SK-N-SH (cell line): ENCODE measurements around the gene GRM1. TPM values are rescaled to one million over a fixed set of nuclear protein-coding genes. Genes with fewer than 3 reads are reported as not detected.

Source experiments
- CTCF ChIA-PET: fragments of 300-600, 350-600 bp; formaldehyde crosslinking; extraction: SDS; loops from one replicate; lab custom pipeline; 2021; lab: Yijun Ruan, JAX
- POLR2A ChIA-PET: fragments of 350-600 bp; sonication (Branson Sonifier 250); formaldehyde crosslinking; extraction: SDS; loops from one replicate; lab custom pipeline; 2020; ENCODE audit warnings: antibody characterized with exemption, inconsistent platforms; lab: Yijun Ruan, JAX
- DNase-seq: peaks from one replicate; pipeline ENCODE4 v3.0.0; 2012
- H2AFZ ChIP-seq: fragments of 200-600 bp; sonication (generic); 2 replicates; pipeline ENCODE4 v1.8.1; 2016; ENCODE audit warnings: antibody characterized with exemption, mild to moderate bottlenecking, low read depth
- H3F3A ChIP-seq: fragments of 200-600 bp; sonication (generic); replicated peaks from 2 replicates; pipeline ENCODE3; 2016; ENCODE audit warnings: antibody characterized with exemption, mild to moderate bottlenecking; ENCODE audit not compliant: insufficient read depth
- H3K27ac ChIP-seq, 2 experiments: fragments of 200-500 bp in 1 of 2; fragments of 200-600 bp in 1 of 2; sonication (Bioruptor generic) in 1 of 2; sonication (generic), shearing (Covaris generic) in 1 of 2; 2 replicates each; pipeline versions ENCODE4 v1.5.1 to v1.6.1; 2014 to 2016; ENCODE audit warnings: low read depth in 2 of 2, inconsistent platforms in 1 of 2, low read length in 1 of 2, mild to moderate bottlenecking in 1 of 2, mixed read lengths in 1 of 2
- H3K27me3 ChIP-seq: fragments of 200-600 bp; sonication (generic), shearing (Covaris generic); 2 replicates; pipeline ENCODE4 v1.6.1; 2016; ENCODE audit warnings: mixed run types; ENCODE audit not compliant: insufficient read depth
- H3K36me3 ChIP-seq, 2 experiments: fragments of 200-500 bp in 1 of 2; fragments of 200-600 bp in 1 of 2; sonication (Bioruptor generic) in 1 of 2; sonication (generic) in 1 of 2; replicated peaks in 1 of 2; 2 replicates each; pipeline versions ENCODE3 to v1.5.1; 2014 to 2016; ENCODE audit warnings: low read length in 1 of 2, mild to moderate bottlenecking in 1 of 2; ENCODE audit not compliant: insufficient read depth in 2 of 2, control insufficient read depth in 1 of 2
- H3K4me1 ChIP-seq, 2 experiments: fragments of 200-500 bp in 1 of 2; fragments of 200-600 bp in 1 of 2; sonication (Bioruptor generic) in 1 of 2; sonication (generic), shearing (Covaris generic) in 1 of 2; 2 replicates each; pipeline versions ENCODE4 v1.5.1 to v1.6.1; 2014 to 2016; ENCODE audit warnings: low read depth in 1 of 2, low read length in 1 of 2, mixed run types in 1 of 2; ENCODE audit not compliant: insufficient read depth in 2 of 2, control insufficient read depth in 1 of 2
- H3K4me2 ChIP-seq: fragments of 200-600 bp; sonication (generic), shearing (Covaris generic); 2 replicates; pipeline ENCODE4 v1.6.1; 2017; ENCODE audit warnings: mixed run types
- H3K4me3 ChIP-seq, 2 experiments: fragments of 200-500 bp in 1 of 2; fragments of 200-600 bp in 1 of 2; sonication (Bioruptor generic) in 1 of 2; sonication (generic), shearing (Covaris generic) in 1 of 2; 2 replicates each; pipeline versions ENCODE4 v1.5.1 to v1.8.1; 2014 to 2016; ENCODE audit warnings: low read depth in 2 of 2, inconsistent platforms in 1 of 2, low read length in 1 of 2, mild to moderate bottlenecking in 1 of 2, mixed read lengths in 1 of 2, moderate library complexity in 1 of 2
- H3K79me2 ChIP-seq: fragments of 200-600 bp; sonication (generic); 2 replicates; pipeline ENCODE4 v1.8.1; 2017; ENCODE audit warnings: mild to moderate bottlenecking; ENCODE audit not compliant: insufficient read depth
- H3K9ac ChIP-seq: fragments of 200-600 bp; sonication (generic); 2 replicates; pipeline ENCODE4 v1.6.1; 2017; ENCODE audit warnings: mixed run types
- H3K9me2 ChIP-seq: fragments of 200-600 bp; sonication (generic); 2 replicates; pipeline ENCODE4 v1.6.1; 2017; ENCODE audit warnings: mixed run types
- H3K9me3 ChIP-seq: fragments of 200-600 bp; sonication (generic); 2 replicates; pipeline ENCODE4 v1.6.1; 2017; ENCODE audit warnings: mixed run types, mild to moderate bottlenecking, moderate library complexity
- H4K20me1 ChIP-seq: fragments of 200-600 bp; sonication (generic); 2 replicates; pipeline ENCODE4 v1.6.1; 2017; ENCODE audit warnings: mild to moderate bottlenecking, mixed run types; ENCODE audit not compliant: insufficient read depth
- IRF3 ChIP-seq: fragments of 150-350 bp; IDR thresholded peaks from 2 replicates; pipeline ENCODE4 v1.6.1; 2016; ENCODE audit warnings: mild to moderate bottlenecking, low read depth, low read length
- MAX ChIP-seq: IDR thresholded peaks from 2 replicates; pipeline ENCODE4 v1.4.0; 2012; ENCODE audit warnings: low read depth
- MEF2A ChIP-seq: IDR thresholded peaks from 2 replicates; pipeline ENCODE4 v1.4.0; 2012; ENCODE audit warnings: low read depth, borderline replicate concordance
- NRF1 ChIP-seq: IDR thresholded peaks from 2 replicates; pipeline ENCODE4 v1.6.1; 2012; ENCODE audit warnings: low read depth, mild to moderate bottlenecking, low read length
- POLR2AphosphoS5 ChIP-seq: IDR thresholded peaks from 2 replicates; pipeline ENCODE4 v1.6.1; 2012; ENCODE audit warnings: low read depth, low read length
- RAD21 ChIP-seq: IDR thresholded peaks from 2 replicates; pipeline ENCODE4 v1.6.1; 2012; ENCODE audit warnings: mild to moderate bottlenecking, low read length
- RCOR1 ChIP-seq: fragments of 150-350 bp; IDR thresholded peaks from 2 replicates; pipeline ENCODE4 v1.6.1; 2017; ENCODE audit warnings: antibody characterized with exemption, low read length
- USF1 ChIP-seq: IDR thresholded peaks from 2 replicates; pipeline ENCODE4 v1.4.0; 2012; ENCODE audit warnings: low read depth, borderline replicate concordance
- WGBS: methylation state at CpG from one replicate; pipeline ENCODE4 v1.1.6; 2017; ENCODE audit warnings: low lambda C conversion rate; 5-methylcytosine and 5-hydroxymethylcytosine counted together
- polyA plus RNA-seq, 3 experiments: library from polyadenylated mRNA; depleted of rRNA; stranded (reverse); fragments of >200 nt; gene quantifications; 2 replicates each; pipeline ENCODE4 v1.2.3, GENCODE V29; 2012
- TF ChIP-seq, protein P1 (sequence below): IDR thresholded peaks from 2 replicates; pipeline ENCODE4 v1.6.1; 2012; ENCODE audit warnings: mild to moderate bottlenecking, low read depth, low read length, moderate library complexity

The GRM1 gene
- 0.03 and 0.05 TPM in 2 replicates for polyA plus RNA-seq (2012; rRNA removed)
- 0.03 TPM in 2 replicates for polyA plus RNA-seq (2012; cell fraction: cytosol; rRNA removed)
- 0.04 and 0.07 TPM in 2 replicates for polyA plus RNA-seq (2012; cell fraction: nucleus; rRNA removed)

- no peaks in the 10 kb centered on the region for H3K27me3 ChIP-seq
- H3K36me3 ChIP-seq, result no peaks in the 10 kb centered on the region
- no peaks in the 10 kb centered on the region for H3K79me2 ChIP-seq
- POLR2A ChIA-PET, result no interaction called here
- H3K27ac ChIP-seq, result no peak within 1 kb of the TSS
- no peaks in the 10 kb centered on the region for H3K9me2 ChIP-seq
- H3K4me2 ChIP-seq, result peak within 1 kb of the TSS; percentile 65
- 3% methylated on average over 26 of the region's 39 CpGs for WGBS
- no peak within 1 kb of the TSS for H3K9ac ChIP-seq
- CTCF ChIA-PET, result interaction anchor here (0.6 to 2.3 kb wide), 5 partner anchors 9 to 672 kb away, joined by 3 to 7 read pairs (median 3); no protein-coding TSS in a partner anchor
- H3K9me3 ChIP-seq, result no peaks in the 10 kb centered on the region
- TF ChIP-seq RAD21, result no peak
- TF ChIP-seq IRF3, result no peak
- TF ChIP-seq, protein P1, sequence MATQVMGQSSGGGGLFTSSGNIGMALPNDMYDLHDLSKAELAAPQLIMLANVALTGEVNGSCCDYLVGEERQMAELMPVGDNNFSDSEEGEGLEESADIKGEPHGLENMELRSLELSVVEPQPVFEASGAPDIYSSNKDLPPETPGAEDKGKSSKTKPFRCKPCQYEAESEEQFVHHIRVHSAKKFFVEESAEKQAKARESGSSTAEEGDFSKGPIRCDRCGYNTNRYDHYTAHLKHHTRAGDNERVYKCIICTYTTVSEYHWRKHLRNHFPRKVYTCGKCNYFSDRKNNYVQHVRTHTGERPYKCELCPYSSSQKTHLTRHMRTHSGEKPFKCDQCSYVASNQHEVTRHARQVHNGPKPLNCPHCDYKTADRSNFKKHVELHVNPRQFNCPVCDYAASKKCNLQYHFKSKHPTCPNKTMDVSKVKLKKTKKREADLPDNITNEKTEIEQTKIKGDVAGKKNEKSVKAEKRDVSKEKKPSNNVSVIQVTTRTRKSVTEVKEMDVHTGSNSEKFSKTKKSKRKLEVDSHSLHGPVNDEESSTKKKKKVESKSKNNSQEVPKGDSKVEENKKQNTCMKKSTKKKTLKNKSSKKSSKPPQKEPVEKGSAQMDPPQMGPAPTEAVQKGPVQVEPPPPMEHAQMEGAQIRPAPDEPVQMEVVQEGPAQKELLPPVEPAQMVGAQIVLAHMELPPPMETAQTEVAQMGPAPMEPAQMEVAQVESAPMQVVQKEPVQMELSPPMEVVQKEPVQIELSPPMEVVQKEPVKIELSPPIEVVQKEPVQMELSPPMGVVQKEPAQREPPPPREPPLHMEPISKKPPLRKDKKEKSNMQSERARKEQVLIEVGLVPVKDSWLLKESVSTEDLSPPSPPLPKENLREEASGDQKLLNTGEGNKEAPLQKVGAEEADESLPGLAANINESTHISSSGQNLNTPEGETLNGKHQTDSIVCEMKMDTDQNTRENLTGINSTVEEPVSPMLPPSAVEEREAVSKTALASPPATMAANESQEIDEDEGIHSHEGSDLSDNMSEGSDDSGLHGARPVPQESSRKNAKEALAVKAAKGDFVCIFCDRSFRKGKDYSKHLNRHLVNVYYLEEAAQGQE, result no peak
- TF ChIP-seq NRF1, result no peak
- TF ChIP-seq POLR2AphosphoS5, result no peak
- no peak for TF ChIP-seq MEF2A
- no peak for TF ChIP-seq USF1
- peak; percentile 61 for DNase-seq
- 0 out of 2 replicates have a peak within 1 kb of the TSS, but pooled peaks have one; percentile 46 for H2AFZ ChIP-seq
- peaks cover 0 to 13% of the 10 kb centered on the region in 2 experiments; a peak in 2 of 4 replicates for H3K4me1 ChIP-seq
- no peaks in the 10 kb centered on the region for H3F3A ChIP-seq
- no peaks in the 10 kb centered on the region for H4K20me1 ChIP-seq
- H3K4me3 ChIP-seq, result peak within 1 kb of the TSS in 1 of 2 experiments; percentile 37; a peak in 2 of 4 replicates
Observed at GRCh38 chr6:146028851-146029572, at the start of gene GRM1. TSS of gene GRM1 (plus strand) at chr6:146029062. CDS start at chr6:146029518, 456 bp downstream.

GRCh38 chr6:146009338-146009737 is 19.5 kb upstream of the GRM1 start:
- no peaks in the 10 kb centered on the region for H3K36me3 ChIP-seq
- WGBS, result 3% methylated on average over 1 of the region's 1 CpG
- no peaks in the 10 kb centered on the region for H3K79me2 ChIP-seq
- POLR2A ChIA-PET, result no interaction called here
- no peaks in the 10 kb centered on the region for H3F3A ChIP-seq
- H4K20me1 ChIP-seq, result no peaks in the 10 kb centered on the region
- TF ChIP-seq RCOR1 (no peak), MAX (no peak), NRF1 (no peak)
- H3K9me3 ChIP-seq, result no peaks in the 10 kb centered on the region
- H3K27ac ChIP-seq, result no peak overlapping the region
- no peak overlapping the region for H2AFZ ChIP-seq
- CTCF ChIA-PET, result no interaction called here
- no peak overlapping the region for H3K9ac ChIP-seq
- DNase-seq, result no peak
- H3K4me3 ChIP-seq, result no peak overlapping the region
- no peaks in the 10 kb centered on the region for H3K27me3 ChIP-seq
- H3K4me2 ChIP-seq, result no peak overlapping the region
- no peaks in the 10 kb centered on the region for H3K4me1 ChIP-seq
- H3K9me2 ChIP-seq, result no peaks in the 10 kb centered on the region
